Measurements from ENCODE around the gene DSCAML1.
"Not testable (repeated sequence)": the region's sequence is repeated elsewhere in the genome, so short reads cannot be mapped to it uniquely, and the experiment has no call there.

- not testable (repeated sequence) for TF ChIP-seq CTCF (IDR thresholded peaks at IDR 0.05; ENCODE audit: low read depth, low read length); EZH2phosphoT487 (IDR thresholded peaks at IDR 0.05; ENCODE audit: low read depth)
Measured at GRCh38 chr11:117399100-117399840, 397.7 kb downstream of the DSCAML1 start.
